AG09319 (cell line): ENCODE results near the gene SLC35E1.

Experiments used
- DNase-seq: peaks from one replicate; pipeline ENCODE4 v3.0.0-alpha.2; 2010; ENCODE audit warnings: low read depth; ENCODE audit errors: extremely low read depth
- TF ChIP-seq, protein P1 (sequence below): IDR thresholded peaks from 2 replicates; pipeline ENCODE4 v1.5.1; 2011; ENCODE audit warnings: low read depth, mild to moderate bottlenecking, inconsistent platforms, low read length, moderate library complexity

SLC35E1 gene

GRCh38 chr19:16605553-16605994 is 33.4 kb upstream of the SLC35E1 start:
- DNase-seq: no peak
- TF ChIP-seq, protein P1, sequence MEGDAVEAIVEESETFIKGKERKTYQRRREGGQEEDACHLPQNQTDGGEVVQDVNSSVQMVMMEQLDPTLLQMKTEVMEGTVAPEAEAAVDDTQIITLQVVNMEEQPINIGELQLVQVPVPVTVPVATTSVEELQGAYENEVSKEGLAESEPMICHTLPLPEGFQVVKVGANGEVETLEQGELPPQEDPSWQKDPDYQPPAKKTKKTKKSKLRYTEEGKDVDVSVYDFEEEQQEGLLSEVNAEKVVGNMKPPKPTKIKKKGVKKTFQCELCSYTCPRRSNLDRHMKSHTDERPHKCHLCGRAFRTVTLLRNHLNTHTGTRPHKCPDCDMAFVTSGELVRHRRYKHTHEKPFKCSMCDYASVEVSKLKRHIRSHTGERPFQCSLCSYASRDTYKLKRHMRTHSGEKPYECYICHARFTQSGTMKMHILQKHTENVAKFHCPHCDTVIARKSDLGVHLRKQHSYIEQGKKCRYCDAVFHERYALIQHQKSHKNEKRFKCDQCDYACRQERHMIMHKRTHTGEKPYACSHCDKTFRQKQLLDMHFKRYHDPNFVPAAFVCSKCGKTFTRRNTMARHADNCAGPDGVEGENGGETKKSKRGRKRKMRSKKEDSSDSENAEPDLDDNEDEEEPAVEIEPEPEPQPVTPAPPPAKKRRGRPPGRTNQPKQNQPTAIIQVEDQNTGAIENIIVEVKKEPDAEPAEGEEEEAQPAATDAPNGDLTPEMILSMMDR: no peak

GRCh38 chr19:16605115-16605514 is 32.9 kb upstream of the SLC35E1 start:
- no peak for DNase-seq
- TF ChIP-seq, protein P1: no peak

DNA sequence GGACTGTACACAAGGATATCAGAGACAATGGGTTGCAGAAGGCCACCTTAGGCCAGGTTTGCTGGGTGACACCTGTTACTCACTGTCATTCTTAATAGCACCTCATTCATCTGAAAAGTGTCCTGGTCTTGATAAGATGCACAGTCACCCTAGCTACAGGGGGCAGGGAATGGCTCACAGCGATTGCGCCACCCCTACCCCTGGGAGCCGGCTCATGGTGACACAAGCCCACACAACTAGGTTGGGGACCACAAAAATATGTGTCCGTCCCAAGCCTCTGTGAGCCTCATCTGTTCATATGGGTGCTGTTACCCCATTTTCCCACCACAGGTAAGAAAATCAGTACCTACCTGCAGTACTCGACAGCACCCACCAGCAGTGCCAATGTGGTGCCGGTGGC is 32.4 kb upstream of the SLC35E1 start:
- TF ChIP-seq, protein P1: no peak
- DNase-seq: no peak

DNA sequence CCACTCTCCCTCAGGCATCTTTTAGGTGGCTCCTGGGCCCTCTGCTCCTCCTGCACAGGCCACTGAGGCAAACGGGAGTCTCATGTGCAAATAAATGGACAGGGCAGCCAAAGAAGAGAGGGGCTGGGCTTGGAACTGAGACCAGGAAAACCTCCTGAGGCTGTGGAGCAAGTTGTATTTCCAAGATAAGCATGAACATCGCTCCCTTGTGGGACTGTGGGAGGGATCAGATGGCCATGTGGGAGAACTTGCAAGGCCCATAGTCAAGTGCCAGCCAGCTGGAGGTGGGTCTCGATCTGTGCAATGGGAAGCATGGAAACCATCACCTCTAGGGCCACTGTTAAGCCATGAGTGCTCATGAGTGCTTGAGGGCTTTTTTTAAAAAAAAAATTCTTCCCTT is 30.9 kb upstream of the SLC35E1 start:
- no peak for DNase-seq
- TF ChIP-seq, protein P1: no peak

DNA sequence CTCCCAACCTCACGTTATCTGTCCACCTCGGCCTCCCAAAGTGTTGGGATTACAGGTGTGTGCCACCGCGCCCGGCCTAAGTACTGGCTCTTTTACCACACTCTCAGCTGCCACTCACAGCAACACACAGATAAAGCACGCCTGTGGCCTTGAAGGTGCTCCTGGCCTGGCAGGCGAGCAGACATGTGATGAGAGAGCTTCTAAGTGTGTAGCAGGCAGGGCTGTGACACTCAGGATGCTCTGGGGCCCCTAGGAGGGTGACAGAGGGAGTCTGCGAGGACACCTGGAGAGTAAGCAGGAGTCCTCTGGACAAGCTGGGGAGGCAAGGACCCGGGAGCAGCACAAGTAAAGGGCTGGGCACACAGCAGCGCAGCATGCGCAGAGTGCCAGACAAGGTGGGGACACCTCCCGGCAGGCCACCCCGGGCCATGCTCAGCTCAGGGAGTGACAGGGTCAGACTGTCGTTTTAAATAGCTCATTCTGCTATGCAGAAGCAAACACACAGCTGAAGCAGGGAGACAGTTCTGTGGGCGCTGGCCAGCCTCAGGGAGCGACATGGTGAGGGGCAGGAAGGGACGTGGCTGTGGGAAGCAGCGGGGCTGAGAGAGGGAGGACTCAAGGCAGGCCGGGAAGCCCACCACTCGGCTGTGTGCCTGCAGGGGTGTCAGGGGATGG is 29.3 kb upstream of the SLC35E1 start:
- TF ChIP-seq, protein P1: no peak
- DNase-seq: no peak

- no peak for DNase-seq
- TF ChIP-seq, protein P1: no peak
Measured at GRCh38 chr19:16600824-16601223, 28.6 kb upstream of the SLC35E1 start.

GRCh38 chr19:16599655-16600346 is 27.6 kb upstream of the SLC35E1 start:
- DNase-seq: no peak
- TF ChIP-seq, protein P1: no peak
